PC-3 (cell line): Measurements from ENCODE around the gene DCLRE1A. TPM values are rescaled to one million over a fixed set of nuclear protein-coding genes. Genes with fewer than 3 reads are reported as not detected.

Source experiments
- ATAC-seq: fragments of 200-7000 bp; cut with Tn5 transposase; 2 replicates; pipeline ENCODE4 v1.9.1; 2020; ENCODE audit warnings: mild to moderate bottlenecking, moderate library complexity
- BruUV-seq: library from RNA; stranded (reverse); fragments of 400-500 nt; replicated peaks from 2 replicates; lab custom pipeline; 2021; lab: Mats Ljungman, UMichigan
- CTCF ChIA-PET: fragments of 300-600 bp; sonication (Branson Sonifier 250); formaldehyde crosslinking; loops from one replicate; lab custom pipeline; 2022; ENCODE audit warnings: antibody characterized with exemption; lab: Charles Lee
- POLR2A ChIA-PET: fragments of 300-600 bp; sonication (Branson Sonifier 250); formaldehyde crosslinking; loops from one replicate; lab custom pipeline; 2022; ENCODE audit warnings: antibody characterized with exemption; ENCODE audit not compliant: unreplicated experiment; lab: Charles Lee
- DNase-seq: peaks from one replicate; pipeline ENCODE4 v3.0.0-alpha.2; 2015
- H2AFZ ChIP-seq: fragments of 300-600 bp; sonication (generic); 2 replicates; pipeline ENCODE4 v1.6.0; 2016; ENCODE audit warnings: antibody characterized with exemption, low read length
- H3F3A ChIP-seq: fragments of 300-600 bp; sonication (generic); one replicate; pipeline ENCODE4 v1.6.0; 2017; ENCODE audit warnings: antibody characterized with exemption, low read length, control low read depth, mild to moderate bottlenecking; ENCODE audit not compliant: unreplicated experiment
- H3K27ac ChIP-seq: fragments of 300-600 bp; sonication (generic); 2 replicates; pipeline ENCODE4 v1.5.1; 2016; ENCODE audit warnings: mild to moderate bottlenecking, low read length
- H3K27me3 ChIP-seq: fragments of 300-600 bp; sonication (generic); 2 replicates; pipeline ENCODE4 v1.6.1; 2016; ENCODE audit warnings: low read length, mixed read lengths
- H3K36me3 ChIP-seq: fragments of 300-600 bp; sonication (generic); 2 replicates; pipeline ENCODE4 v1.6.1; 2016; ENCODE audit warnings: low read depth, mixed run types, low read length, mixed read lengths
- H3K4me1 ChIP-seq: fragments of 300-600 bp; sonication (generic); 2 replicates; pipeline ENCODE4 v1.5.1; 2016; ENCODE audit warnings: low read length; ENCODE audit not compliant: insufficient read depth
- H3K4me2 ChIP-seq: fragments of 300-600 bp; sonication (generic); 2 replicates; pipeline ENCODE4 v1.6.0; 2016; ENCODE audit warnings: low read length
- H3K4me3 ChIP-seq: fragments of 300-600 bp; sonication (generic); 2 replicates; pipeline ENCODE4 v1.5.1; 2016; ENCODE audit warnings: mild to moderate bottlenecking, low read length, mixed read lengths
- H3K79me2 ChIP-seq: fragments of 300-600 bp; sonication (generic); 2 replicates; pipeline ENCODE4 v1.6.1; 2017; ENCODE audit warnings: low read length, mixed read lengths
- H3K9ac ChIP-seq: fragments of 300-600 bp; sonication (generic); 2 replicates; pipeline ENCODE4 v1.6.0; 2016; ENCODE audit warnings: mild to moderate bottlenecking, low read length
- H3K9me2 ChIP-seq: fragments of 300-600 bp; sonication (generic); replicated peaks from 2 replicates; pipeline ENCODE4 v1.6.1; 2016; ENCODE audit warnings: mixed run types, low read length, mixed read lengths
- H3K9me3 ChIP-seq: fragments of 300-600 bp; sonication (generic); 2 replicates; pipeline ENCODE4 v1.6.1; 2016; ENCODE audit warnings: low read length, mixed read lengths
- H4K20me1 ChIP-seq: fragments of 300-600 bp; sonication (generic); 2 replicates; pipeline ENCODE4 v1.6.1; 2016; ENCODE audit warnings: low read length, mixed read lengths
- EZH2 ChIP-seq: fragments of 300-600 bp; sonication (generic); IDR thresholded peaks from one replicate; pipeline ENCODE4 v1.6.1; 2017; ENCODE audit warnings: antibody characterized with exemption, mild to moderate bottlenecking, low read length; ENCODE audit not compliant: unreplicated experiment
- EZH2phosphoT487 ChIP-seq: fragments of 300-600 bp; sonication (generic); IDR thresholded peaks from 2 replicates; pipeline ENCODE4 v1.6.1; 2018; ENCODE audit warnings: mild to moderate bottlenecking, antibody characterized with exemption, low read length, borderline replicate concordance
- intact Hi-C: fragments of 100-400 bp; cut with micrococcal nuclease; formaldehyde crosslinking; loops from 2 replicates; pipeline ENCODE4 v1.9.0; 2023
- total RNA-seq: library from RNA; depleted of rRNA; stranded (reverse); fragments of >200 nt; gene quantifications from 2 replicates; pipeline ENCODE4 v1.2.3, GENCODE V29; 2014
- TF ChIP-seq, protein P1 (sequence below): fragments of 300-600 bp; sonication (generic); conservative IDR thresholded peaks from 2 replicates; pipeline ENCODE4 v1.5.1; 2017; ENCODE audit warnings: antibody characterized with exemption, low read depth, mild to moderate bottlenecking, low read length

Gene DCLRE1A
- total RNA-seq, 1 experiment from 2014 or later = 5.0 TPM

- DNase-seq = peak; percentile 16
- H2AFZ ChIP-seq = peak overlapping the region; percentile 99
- no peaks in the 10 kb centered on the region for H3K9me2 ChIP-seq
- ATAC-seq = peak; percentile 6
- H3K79me2 ChIP-seq = peaks cover 55% of the 10 kb centered on the region
- H3K4me2 ChIP-seq = peak overlapping the region; percentile 97
- intact Hi-C loops = loop anchor here (2.0 to 5.0 kb wide), 4 partner anchors 41 to 189 kb away; partner anchors contain the start of gene ADRB1
- H3K27ac ChIP-seq = peak overlapping the region; percentile 55
- 0 out of 2 replicates have a peak, but pooled peaks cover 4% of the 10 kb centered on the region for H4K20me1 ChIP-seq
- POLR2A ChIA-PET = no interaction called here
- peaks cover 2% of the 10 kb centered on the region; the same call in 1 of the 2 replicates for H3K36me3 ChIP-seq
- no peak for TF ChIP-seq EZH2phosphoT487
- TF ChIP-seq, protein P1, sequence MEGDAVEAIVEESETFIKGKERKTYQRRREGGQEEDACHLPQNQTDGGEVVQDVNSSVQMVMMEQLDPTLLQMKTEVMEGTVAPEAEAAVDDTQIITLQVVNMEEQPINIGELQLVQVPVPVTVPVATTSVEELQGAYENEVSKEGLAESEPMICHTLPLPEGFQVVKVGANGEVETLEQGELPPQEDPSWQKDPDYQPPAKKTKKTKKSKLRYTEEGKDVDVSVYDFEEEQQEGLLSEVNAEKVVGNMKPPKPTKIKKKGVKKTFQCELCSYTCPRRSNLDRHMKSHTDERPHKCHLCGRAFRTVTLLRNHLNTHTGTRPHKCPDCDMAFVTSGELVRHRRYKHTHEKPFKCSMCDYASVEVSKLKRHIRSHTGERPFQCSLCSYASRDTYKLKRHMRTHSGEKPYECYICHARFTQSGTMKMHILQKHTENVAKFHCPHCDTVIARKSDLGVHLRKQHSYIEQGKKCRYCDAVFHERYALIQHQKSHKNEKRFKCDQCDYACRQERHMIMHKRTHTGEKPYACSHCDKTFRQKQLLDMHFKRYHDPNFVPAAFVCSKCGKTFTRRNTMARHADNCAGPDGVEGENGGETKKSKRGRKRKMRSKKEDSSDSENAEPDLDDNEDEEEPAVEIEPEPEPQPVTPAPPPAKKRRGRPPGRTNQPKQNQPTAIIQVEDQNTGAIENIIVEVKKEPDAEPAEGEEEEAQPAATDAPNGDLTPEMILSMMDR = no peak
- TF ChIP-seq EZH2 = no peak
- H3K4me3 ChIP-seq = peak overlapping the region; percentile 93
- TSS peak; percentile 55 for BruUV-seq
- H3K27me3 ChIP-seq = no peaks in the 10 kb centered on the region
- H3K9ac ChIP-seq = peak overlapping the region; percentile 92
- no peaks in the 10 kb centered on the region for H3F3A ChIP-seq
- H3K9me3 ChIP-seq = no peaks in the 10 kb centered on the region
- peaks cover 43% of the 10 kb centered on the region for H3K4me1 ChIP-seq
- CTCF ChIA-PET = no interaction called here
Observed at GRCh38 chr10:113853578-113854012, 287 bp downstream of the DCLRE1A start.

GRCh38 chr10:113849946-113850345 is 3.9 kb downstream of the DCLRE1A start:
- intact Hi-C loops = loop anchor here (5.0 kb wide), 2 partner anchors 143 to 192 kb away; partner anchors contain the start of gene ADRB1
- ATAC-seq (no peak), DNase-seq (no peak)
- no peaks in the 10 kb centered on the region for H3K36me3 ChIP-seq
- H3K27ac ChIP-seq = no peak overlapping the region
- no TSS peak for BruUV-seq
- POLR2A ChIA-PET = interaction anchor here (0.6 kb wide), 1 partner anchor 127 kb away, joined by 8 read pairs; no protein-coding TSS in a partner anchor
- no peaks in the 10 kb centered on the region for H3K27me3 ChIP-seq
- H3K9me2 ChIP-seq = no peaks in the 10 kb centered on the region
- TF ChIP-seq, protein P1 = no peak
- no peak for TF ChIP-seq EZH2phosphoT487
- no peak for TF ChIP-seq EZH2
- CTCF ChIA-PET = no interaction called here
- H4K20me1 ChIP-seq = no peaks in the 10 kb centered on the region
- peaks cover 25% of the 10 kb centered on the region for H3K4me1 ChIP-seq
- peaks cover 18% of the 10 kb centered on the region for H3K79me2 ChIP-seq
- H3K4me3 ChIP-seq = no peak overlapping the region
- H3K4me2 ChIP-seq = peak overlapping the region; percentile 97; the same call in 1 of the 2 replicates
- no peaks in the 10 kb centered on the region for H3K9me3 ChIP-seq
- H3K9ac ChIP-seq = no peak overlapping the region
- no peaks in the 10 kb centered on the region for H3F3A ChIP-seq
- H2AFZ ChIP-seq = no peak overlapping the region

DNA sequence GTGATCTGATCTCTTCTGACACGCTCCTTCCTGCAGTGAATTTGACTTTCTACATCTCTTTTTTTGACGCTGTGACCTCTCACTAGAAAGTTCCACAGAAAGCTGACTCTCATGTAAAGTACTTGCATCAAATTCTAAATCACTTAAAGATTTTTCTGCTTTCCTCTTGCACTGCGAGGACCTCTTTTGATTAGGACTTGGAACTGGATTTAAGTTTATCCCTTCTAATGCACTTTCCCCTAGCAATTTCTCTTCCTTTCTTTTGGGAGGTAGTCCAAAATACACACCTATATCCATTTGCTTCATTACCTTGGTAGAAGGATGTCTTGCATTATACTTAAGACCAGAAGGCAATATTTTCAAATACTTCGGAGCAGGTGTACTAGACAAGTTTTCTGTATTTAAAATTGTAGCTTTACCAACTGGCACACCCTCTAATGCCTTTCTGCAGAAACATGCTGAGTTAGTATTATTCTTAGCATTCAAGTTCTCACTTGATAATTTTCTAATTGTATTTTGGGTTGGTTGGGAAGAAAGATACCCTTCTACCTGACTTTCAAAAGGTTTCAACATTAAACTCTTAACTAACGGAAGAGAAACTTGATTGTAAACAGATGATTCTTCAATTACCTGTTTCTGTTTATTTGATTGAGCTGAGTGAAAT is 4.6 kb downstream of the DCLRE1A start:
- Histone ChIP-seq H2AFZ (no peak overlapping the region), H3K9ac (no peak overlapping the region), H3K79me2 (peaks cover 14% of the 10 kb centered on the region; the same call in 1 of the 2 replicates), H3K4me1 (peaks cover 27% of the 10 kb centered on the region), H3K9me3 (no peaks in the 10 kb centered on the region), H4K20me1 (no peaks in the 10 kb centered on the region), H3K9me2 (no peaks in the 10 kb centered on the region), H3K27ac (no peak overlapping the region), H3K27me3 (no peaks in the 10 kb centered on the region), H3K36me3 (no peaks in the 10 kb centered on the region), H3K4me2 (no peak overlapping the region), H3F3A (no peaks in the 10 kb centered on the region), H3K4me3 (no peak overlapping the region)
- intact Hi-C loops = no loop called here
- ChIA-PET POLR2A (no interaction called here), CTCF (no interaction called here)
- no peak for TF ChIP-seq EZH2phosphoT487
- TF ChIP-seq, protein P1 = no peak
- no peak for TF ChIP-seq EZH2
- DNase-seq = no peak
- no peak for ATAC-seq
- BruUV-seq = no TSS peak
